NCI-H2081 (cell line): ENCODE data around the gene PITPNC1.
"Not testable (repeated sequence)": the region's sequence is repeated elsewhere in the genome, so short reads cannot be mapped to it uniquely, and the experiment has no call there.

Source experiments
- DNase-seq, 2 experiments: peaks; one replicate each; lab custom pipeline; 2025; lab: John Stamatoyannopoulos, UW

Gene PITPNC1

DNA sequence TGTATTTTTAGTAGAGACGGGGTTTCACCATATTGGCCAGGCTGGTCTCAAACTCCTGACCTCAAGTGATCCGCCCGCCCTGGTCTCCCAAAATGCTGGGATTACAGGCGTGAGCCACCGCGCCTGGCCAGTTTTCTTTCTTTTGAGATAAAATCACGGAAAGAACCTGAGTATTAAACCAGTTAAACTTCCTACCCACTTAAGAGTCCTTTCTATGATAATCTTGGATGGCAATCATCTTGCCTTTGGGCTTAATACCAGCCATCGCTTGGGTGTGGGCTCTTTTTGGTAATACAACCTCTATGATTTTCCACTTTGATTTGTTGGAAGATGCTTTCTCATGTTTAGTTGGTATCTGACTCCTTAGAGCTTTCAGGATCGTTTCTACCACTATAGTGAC is 24.0 kb downstream of the PITPNC1 start:
- DNase-seq: no peak

DNA sequence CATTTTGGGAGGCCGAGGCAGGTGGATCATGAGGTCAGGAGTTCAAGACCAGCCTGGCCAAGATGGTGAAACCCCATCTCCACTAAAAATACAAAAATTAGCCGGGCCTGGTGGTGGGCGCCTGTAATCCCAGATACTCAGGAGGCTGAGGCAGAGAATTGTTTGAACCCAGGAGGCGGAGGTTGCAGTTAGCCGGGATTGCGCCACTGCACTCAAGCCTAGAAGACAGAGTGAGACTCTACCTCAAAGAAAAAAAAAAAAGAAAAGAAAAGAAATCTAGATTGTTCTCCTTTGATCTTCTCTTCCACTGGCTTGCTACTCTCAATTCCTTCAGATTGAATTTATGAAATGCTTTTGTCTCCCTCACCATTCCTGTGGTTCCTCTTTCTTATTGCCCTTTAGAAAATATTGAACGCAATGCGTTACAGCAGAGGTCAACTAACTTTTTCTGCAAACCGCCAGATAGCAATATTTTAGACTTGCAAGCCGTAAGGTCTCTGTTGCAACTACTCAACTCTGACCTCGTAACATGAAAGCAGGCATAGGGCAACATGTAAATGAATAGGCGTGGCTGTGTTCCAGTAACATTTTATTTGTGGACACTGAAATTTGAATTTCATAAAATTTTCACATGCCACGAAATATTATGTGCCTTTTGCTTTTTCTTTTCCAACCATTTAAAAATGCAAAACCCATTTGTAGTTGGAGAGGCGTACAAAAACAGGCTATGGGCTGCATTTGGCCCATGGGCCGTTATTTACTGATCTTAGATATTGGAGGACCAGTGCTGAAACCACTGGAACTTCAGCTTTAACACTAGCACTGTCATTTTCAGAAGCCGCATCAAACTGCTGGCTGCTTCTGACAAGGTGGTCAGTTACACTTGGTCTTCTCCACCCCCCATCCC is 24.8 kb downstream of the PITPNC1 start:
- no peak for DNase-seq

DNA sequence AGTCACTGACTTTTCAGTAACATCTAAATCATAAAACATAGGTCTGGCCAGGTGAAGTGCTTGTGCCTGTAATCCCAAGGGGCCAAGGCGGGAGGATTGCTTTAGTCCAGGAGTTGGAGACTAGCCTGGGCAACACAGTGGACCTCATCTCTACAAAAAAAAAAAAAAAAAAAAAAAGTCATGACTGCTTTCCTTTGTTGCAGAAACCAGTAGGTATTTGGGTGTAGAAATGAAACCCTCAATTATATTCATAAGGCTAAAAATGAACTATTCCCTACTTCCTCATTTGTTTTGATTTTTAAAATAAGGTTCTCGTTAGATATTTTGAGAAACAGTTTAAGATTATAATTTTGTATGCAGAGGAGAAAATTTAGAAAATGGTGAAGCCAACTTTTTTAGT is 26.0 kb downstream of the PITPNC1 start:
- DNase-seq: no peak

DNA sequence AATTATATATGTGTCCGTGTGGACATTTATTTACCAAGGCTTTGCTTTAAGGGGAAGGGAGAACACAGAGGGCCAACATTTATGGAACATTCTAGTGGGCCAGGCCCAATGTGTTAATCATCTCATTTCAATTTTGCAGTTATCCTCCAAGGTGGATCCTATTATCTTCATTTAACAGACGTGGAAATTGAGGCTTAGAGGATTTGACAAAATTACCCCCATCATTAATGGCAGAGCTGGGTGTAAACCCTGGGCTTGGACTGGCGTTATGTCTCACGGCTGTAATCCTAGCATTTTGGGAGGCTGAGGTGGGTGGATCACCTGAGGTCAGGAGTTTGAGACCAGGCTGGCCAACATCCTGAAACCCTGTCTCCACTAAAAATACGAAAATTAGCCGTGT is 26.4 kb downstream of the PITPNC1 start:
- DNase-seq: no peak

- not testable (repeated sequence) for DNase-seq
Observed at GRCh38 chr17:67408455-67408830, 31.4 kb downstream of the PITPNC1 start.

DNA sequence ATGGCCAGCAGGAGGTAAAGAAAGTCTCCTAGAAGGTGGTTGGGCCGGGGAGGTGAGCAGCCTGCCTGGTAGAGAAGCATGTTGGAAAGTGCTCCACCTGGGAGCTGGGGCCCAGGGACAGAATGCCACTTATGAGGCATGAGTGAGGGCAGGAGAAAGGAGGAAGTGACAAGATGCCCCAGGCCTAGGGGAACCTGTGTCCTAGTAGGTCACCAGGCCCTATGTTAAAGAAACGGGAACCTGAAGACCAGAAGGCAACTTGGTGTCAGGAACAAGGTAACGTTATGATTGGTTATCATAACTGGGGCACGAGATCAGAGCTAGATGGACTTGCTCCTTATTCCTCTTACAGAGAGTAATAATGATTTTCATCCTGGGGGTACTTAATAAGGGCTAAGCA is 34.3 kb downstream of the PITPNC1 start:
- no peak for DNase-seq

GRCh38 chr17:67412032-67412431 is 35.0 kb downstream of the PITPNC1 start:
- DNase-seq: no peak

DNA sequence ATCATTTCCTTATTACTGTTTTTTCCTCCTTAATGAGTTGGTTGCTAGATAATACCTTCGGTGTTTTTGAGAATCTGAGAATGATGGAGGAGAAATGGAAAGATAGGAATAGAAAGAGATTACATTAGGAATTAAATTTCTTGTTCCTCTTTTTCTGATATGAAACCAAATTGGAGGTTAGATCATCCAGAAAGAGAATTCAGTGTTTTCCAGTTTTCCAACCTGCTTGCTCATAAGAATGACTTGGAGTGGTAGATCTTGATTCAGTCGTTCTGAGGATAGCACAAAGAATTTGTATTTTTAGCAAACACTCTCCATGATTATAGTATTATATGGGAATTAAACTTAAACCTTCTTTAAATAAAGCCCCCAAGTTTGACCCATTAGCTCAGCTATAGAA is 35.9 kb downstream of the PITPNC1 start:
- no peak for DNase-seq

- no peak for DNase-seq
Observed at GRCh38 chr17:67413388-67413787, 36.3 kb downstream of the PITPNC1 start.

- DNase-seq: no peak
Observed at GRCh38 chr17:67414130-67414529, 37.0 kb downstream of the PITPNC1 start.

DNA sequence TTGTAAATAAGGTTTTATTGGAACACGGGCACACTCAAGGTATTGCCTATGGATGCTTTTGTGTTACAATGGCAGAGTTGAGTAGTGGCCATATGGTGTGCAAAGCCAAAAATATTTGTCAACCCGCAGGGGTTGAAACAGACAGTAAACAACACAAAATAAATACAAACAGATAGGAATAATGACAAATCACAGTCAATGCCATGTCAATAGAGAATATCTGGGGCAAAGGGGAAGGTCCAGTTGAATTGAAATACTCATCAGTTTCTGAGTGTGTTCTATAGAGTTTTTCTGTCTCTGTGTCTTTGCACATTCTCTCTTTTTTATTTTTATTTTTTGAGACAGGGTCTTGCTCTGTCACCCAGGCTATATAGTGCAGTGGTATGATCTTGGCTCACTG is 37.5 kb downstream of the PITPNC1 start:
- DNase-seq: no peak

GRCh38 chr17:67415291-67415690 is 38.2 kb downstream of the PITPNC1 start:
- no peak for DNase-seq

GRCh38 chr17:67417507-67417906 is 40.4 kb downstream of the PITPNC1 start:
- DNase-seq: no peak

- no peak for DNase-seq
Observed at GRCh38 chr17:67420994-67421393, 43.9 kb downstream of the PITPNC1 start.

DNA sequence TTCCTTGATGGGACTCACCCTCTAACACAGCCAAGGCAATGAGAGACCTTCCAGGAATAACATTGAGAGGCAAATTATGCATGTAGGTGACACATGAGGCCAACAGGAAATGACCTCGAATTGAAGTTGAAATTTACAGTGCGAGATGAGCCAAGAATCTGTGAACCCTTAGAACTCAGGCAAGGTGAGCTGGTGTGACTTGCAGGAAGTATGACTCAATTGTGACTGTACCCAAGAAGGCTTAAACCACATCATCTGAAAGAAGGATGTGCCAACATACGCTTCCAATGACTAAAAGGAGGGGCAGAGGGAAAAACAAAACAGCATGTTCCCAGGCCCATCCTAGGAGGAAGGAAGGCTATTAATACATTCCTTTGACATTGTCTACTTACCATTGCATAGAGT is 44.8 kb downstream of the PITPNC1 start:
- no peak for DNase-seq

GRCh38 chr17:67422296-67422695 is 45.2 kb downstream of the PITPNC1 start:
- DNase-seq: not testable (repeated sequence)

DNA sequence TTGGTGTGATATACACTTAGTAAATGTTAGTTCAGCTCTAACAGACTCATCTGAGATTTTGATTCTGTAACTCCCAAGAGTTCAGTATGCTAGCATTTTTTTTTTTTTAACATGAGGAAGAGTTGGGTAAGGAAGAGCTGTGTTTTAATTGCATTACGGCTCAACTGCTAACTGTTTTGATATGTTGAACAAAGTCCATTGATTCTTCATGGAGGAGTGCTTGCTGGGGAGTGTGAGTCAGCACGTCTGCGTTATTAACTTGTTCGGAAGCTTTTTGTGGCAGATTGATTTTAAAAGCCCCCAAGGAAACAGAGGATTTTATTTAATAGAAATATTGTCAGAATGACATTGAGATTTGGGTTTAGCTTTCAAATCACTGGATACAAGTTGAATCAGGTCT is 45.8 kb downstream of the PITPNC1 start:
- no peak for DNase-seq

DNA sequence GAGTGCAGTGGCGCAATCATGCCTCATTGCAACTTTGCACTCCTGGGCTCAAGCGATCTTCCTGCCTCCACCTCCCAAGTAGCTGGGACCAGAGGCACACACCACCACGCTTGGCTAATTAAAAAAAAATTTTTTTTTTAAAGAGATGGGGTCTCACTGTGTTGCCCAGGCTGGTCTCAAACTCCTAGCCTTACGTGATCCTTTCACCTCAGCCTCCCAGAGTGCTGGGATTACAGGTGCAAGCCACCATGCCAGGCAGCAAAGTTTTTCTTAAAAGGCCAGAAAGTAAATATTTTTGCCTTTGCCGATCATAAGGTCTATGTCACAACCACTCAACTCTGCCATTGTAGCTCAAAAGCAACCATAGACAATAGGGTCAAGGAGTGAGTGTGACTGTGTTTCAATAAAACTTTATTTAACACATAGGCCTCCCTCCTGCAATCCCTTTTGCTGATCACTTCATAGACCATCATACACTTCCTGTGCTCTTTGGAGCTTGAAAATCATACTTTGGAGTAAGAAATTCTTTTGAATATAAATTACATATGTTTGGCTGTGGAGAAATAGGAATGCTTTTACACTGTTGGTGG is 48.6 kb downstream of the PITPNC1 start:
- no peak for DNase-seq

DNA sequence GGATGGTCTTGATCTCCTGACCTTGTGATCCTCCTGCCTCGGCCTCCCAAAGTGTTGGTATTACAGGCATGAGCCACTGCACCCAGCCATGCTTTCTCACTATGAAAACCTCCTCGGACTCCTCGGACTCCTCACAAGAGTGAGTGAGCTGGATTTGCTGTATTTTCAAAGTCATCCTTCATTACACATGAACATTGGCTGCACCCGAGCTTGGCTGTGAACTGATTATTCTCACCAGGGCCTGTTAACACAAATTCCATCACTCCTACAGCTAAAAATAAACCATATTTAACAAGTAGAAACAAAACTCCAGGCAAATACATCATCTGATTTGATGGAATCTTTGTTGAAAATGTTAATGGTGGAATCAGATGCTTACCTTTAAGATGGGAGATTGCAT is 50.3 kb downstream of the PITPNC1 start:
- no peak for DNase-seq

GRCh38 chr17:67430515-67430914 is 53.4 kb downstream of the PITPNC1 start:
- not testable (repeated sequence) for DNase-seq

DNA sequence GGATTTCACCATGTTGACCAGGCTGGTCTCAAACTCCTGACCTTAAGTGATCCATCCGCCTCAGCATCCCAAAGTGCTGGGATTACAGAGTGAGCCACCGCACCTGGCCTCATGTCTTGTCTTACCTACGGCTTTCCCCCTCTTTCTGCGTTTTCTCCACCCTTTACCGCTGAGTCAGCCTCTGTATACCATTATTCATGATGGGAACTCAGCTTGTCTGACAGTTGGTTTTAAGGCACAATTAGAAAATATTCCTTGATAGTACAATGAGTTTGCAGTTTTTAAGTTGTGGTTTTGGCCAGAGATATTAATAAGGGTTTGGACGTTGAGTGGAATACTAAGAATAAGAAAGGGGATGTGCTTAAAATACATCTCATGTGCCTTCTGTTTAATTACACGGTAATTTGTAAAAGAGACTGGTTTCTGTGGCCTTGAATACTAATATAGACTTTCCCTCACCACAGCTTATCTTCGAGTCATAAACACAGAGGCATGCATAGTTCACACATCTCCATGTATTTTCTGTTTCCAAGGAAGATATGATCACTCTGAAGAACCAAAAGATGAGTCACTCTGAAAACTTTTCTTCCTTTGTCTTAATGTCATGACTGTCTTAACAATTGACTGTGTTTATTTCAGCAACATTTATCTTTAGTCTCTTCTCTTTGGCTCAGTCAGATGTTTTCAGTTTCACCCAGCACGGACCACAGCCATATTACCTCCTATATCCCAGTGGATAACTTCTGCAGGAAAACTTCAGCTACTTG is 54.4 kb downstream of the PITPNC1 start:
- no peak for DNase-seq

GRCh38 chr17:67433248-67433924 is 56.3 kb downstream of the PITPNC1 start:
- no peak for DNase-seq
